GM19193 (cell line): Measurements from ENCODE around the gene DOCK11.

Experiments used
- POLR2A ChIP-seq: IDR thresholded peaks from 4 replicates; pipeline ENCODE4 v1.6.1; 2011; ENCODE audit not compliant: insufficient read depth, insufficient read length; ENCODE audit errors: extremely low read depth

The DOCK11 gene

GRCh38 chrX:118627084-118627758 is 131.6 kb downstream of the DOCK11 start:
- TF ChIP-seq POLR2A, result no peak

- TF ChIP-seq POLR2A, result no peak
Observed at GRCh38 chrX:118630848-118631247, 135.2 kb downstream of the DOCK11 start.

GRCh38 chrX:118631586-118631985 is 136.0 kb downstream of the DOCK11 start:
- TF ChIP-seq POLR2A, result no peak

GRCh38 chrX:118632862-118633261 is 137.2 kb downstream of the DOCK11 start:
- TF ChIP-seq POLR2A, result no peak

- TF ChIP-seq POLR2A, result no peak
Observed at GRCh38 chrX:118633530-118633929, 137.9 kb downstream of the DOCK11 start.

GRCh38 chrX:118634336-118634735 is 138.7 kb downstream of the DOCK11 start:
- TF ChIP-seq POLR2A, result no peak

- no peak for TF ChIP-seq POLR2A
Observed at GRCh38 chrX:118637997-118638396, 142.4 kb downstream of the DOCK11 start.

- no peak for TF ChIP-seq POLR2A
Observed at GRCh38 chrX:118644378-118644777, 148.8 kb downstream of the DOCK11 start.

GRCh38 chrX:118652717-118653116 is 157.1 kb downstream of the DOCK11 start:
- TF ChIP-seq POLR2A, result no peak

- no peak for TF ChIP-seq POLR2A
Observed at GRCh38 chrX:118654331-118654730, 158.7 kb downstream of the DOCK11 start.

- TF ChIP-seq POLR2A, result no peak
Observed at GRCh38 chrX:118655561-118656246, 160.1 kb downstream of the DOCK11 start.

- TF ChIP-seq POLR2A, result no peak
Observed at GRCh38 chrX:118657413-118657812, 161.8 kb downstream of the DOCK11 start.

- TF ChIP-seq POLR2A, result no peak
Observed at GRCh38 chrX:118660085-118660484, 164.5 kb downstream of the DOCK11 start.

GRCh38 chrX:118665204-118665603 is 169.6 kb downstream of the DOCK11 start:
- no peak for TF ChIP-seq POLR2A

GRCh38 chrX:118666521-118666920 is 170.9 kb downstream of the DOCK11 start:
- TF ChIP-seq POLR2A, result no peak

- TF ChIP-seq POLR2A, result no peak
Observed at GRCh38 chrX:118669435-118669834, 173.8 kb downstream of the DOCK11 start.
